SK-N-SH treated with all-trans-retinoic acid at 6 μM for 48 hours (cell line): ENCODE results near the gene HOXA13.

Experiments used
- ATAC-seq: fragments of 200-7000 bp; cut with Tn5 transposase; 3 replicates; pipeline ENCODE4 v1.9.1; 2020; ENCODE audit warnings: mild to moderate bottlenecking, moderate library complexity
- ARNTL ChIP-seq: fragments of 450-650 bp; formaldehyde crosslinking; IDR thresholded peaks from 2 replicates; pipeline ENCODE4 v1.5.0; 2020; ENCODE audit warnings: low read depth, mild to moderate bottlenecking, moderate library complexity, borderline replicate concordance
- BACH2 ChIP-seq: fragments of 250-450 bp; sonication (Bioruptor Pico); IDR thresholded peaks from 2 replicates; pipeline ENCODE4 v1.9.0; 2021; ENCODE audit warnings: mild to moderate bottlenecking, borderline replicate concordance
- CREB5 ChIP-seq: fragments of 250-450 bp; sonication (Bioruptor Pico); IDR thresholded peaks from 2 replicates; pipeline ENCODE4 v1.5.1; 2020; ENCODE audit warnings: low read depth, mild to moderate bottlenecking, moderate library complexity
- CSDC2 ChIP-seq: fragments of 250-450 bp; sonication (Bioruptor Pico); IDR thresholded peaks from 2 replicates; pipeline ENCODE4 v1.5.0; 2020; ENCODE audit warnings: mild to moderate bottlenecking, moderate library complexity
- CSRNP3 ChIP-seq: fragments of 250-450 bp; sonication (Bioruptor Pico); IDR thresholded peaks from 2 replicates; pipeline ENCODE4 v1.5.1; 2021; ENCODE audit warnings: mild to moderate bottlenecking, moderate library complexity
- ESRRG ChIP-seq: fragments of 250-450 bp; sonication (Bioruptor Pico); IDR thresholded peaks from 2 replicates; pipeline ENCODE4 v1.6.1; 2021; ENCODE audit warnings: mild to moderate bottlenecking
- GLIS3 ChIP-seq: fragments of 250-450 bp; sonication (Bioruptor Pico); IDR thresholded peaks from 2 replicates; pipeline ENCODE4 v1.5.0; 2020; ENCODE audit warnings: mild to moderate bottlenecking, moderate library complexity
- ISL1 ChIP-seq: fragments of 250-450 bp; sonication (Bioruptor Pico); IDR thresholded peaks from 2 replicates; pipeline ENCODE4 v2.1.2; 2022; ENCODE audit warnings: mild to moderate bottlenecking, moderate library complexity
- OSR1 ChIP-seq: fragments of 250-450 bp; sonication (Bioruptor Pico); IDR thresholded peaks from 2 replicates; pipeline ENCODE4 v1.8.0; 2022; ENCODE audit warnings: moderate library complexity, mild to moderate bottlenecking, inconsistent platforms
- PATZ1 ChIP-seq: fragments of 250-450 bp; sonication (Bioruptor Pico); IDR thresholded peaks from 2 replicates; pipeline ENCODE4 v1.8.0; 2020; ENCODE audit warnings: mild to moderate bottlenecking, moderate library complexity, borderline replicate concordance
- PPARA ChIP-seq: fragments of 250-450 bp; sonication (Bioruptor Pico); IDR thresholded peaks from 2 replicates; pipeline ENCODE4 v1.5.0; 2020; ENCODE audit warnings: mild to moderate bottlenecking, borderline replicate concordance
- RARB ChIP-seq: fragments of 250-450 bp; sonication (Bioruptor Pico); IDR thresholded peaks from 2 replicates; pipeline ENCODE4 v1.8.0; 2021; ENCODE audit warnings: mild to moderate bottlenecking, moderate library complexity
- SNAI2 ChIP-seq: fragments of 250-450 bp; sonication (Bioruptor Pico); IDR thresholded peaks from 2 replicates; pipeline ENCODE4 v1.5.0; 2020; ENCODE audit warnings: mild to moderate bottlenecking, moderate library complexity
- TCF4 ChIP-seq: fragments of 250-450 bp; sonication (Bioruptor Pico); IDR thresholded peaks from 2 replicates; pipeline ENCODE4 v1.8.0; 2021; ENCODE audit warnings: mild to moderate bottlenecking, moderate library complexity, borderline replicate concordance
- TOX ChIP-seq: fragments of 250-450 bp; sonication (Bioruptor Pico); IDR thresholded peaks from 2 replicates; pipeline ENCODE4 v1.8.0; 2021; ENCODE audit warnings: mild to moderate bottlenecking, moderate library complexity, borderline replicate concordance
- TSHZ2 ChIP-seq: fragments of 250-450 bp; sonication (Bioruptor Pico); IDR thresholded peaks from 2 replicates; pipeline ENCODE4 v1.5.0; 2020; ENCODE audit warnings: mild to moderate bottlenecking, moderate library complexity
- ZC3H10 ChIP-seq: fragments of 250-450 bp; sonication (Bioruptor Pico); IDR thresholded peaks from 2 replicates; pipeline ENCODE4 v1.5.1; 2021; ENCODE audit warnings: mild to moderate bottlenecking, moderate library complexity
- ZFP3 ChIP-seq: fragments of 250-450 bp; sonication (Bioruptor Pico); IDR thresholded peaks from 2 replicates; pipeline ENCODE4 v1.5.0; 2020; ENCODE audit warnings: mild to moderate bottlenecking, moderate library complexity
- ZFP30 ChIP-seq: fragments of 450-650 bp; formaldehyde crosslinking; IDR thresholded peaks from 2 replicates; pipeline ENCODE4 v1.5.0; 2022; ENCODE audit warnings: mild to moderate bottlenecking, moderate library complexity
- ZNF565 ChIP-seq: fragments of 450-650 bp; formaldehyde crosslinking; conservative IDR thresholded peaks from 2 replicates; pipeline ENCODE4 v1.5.0; 2020; ENCODE audit warnings: low read depth, mild to moderate bottlenecking, moderate library complexity
- ZNF70 ChIP-seq: fragments of 450-650 bp; formaldehyde crosslinking; IDR thresholded peaks from 2 replicates; pipeline ENCODE4 v1.5.0; 2020; ENCODE audit warnings: mild to moderate bottlenecking, moderate library complexity
- ZNF8 ChIP-seq: fragments of 450-650 bp; formaldehyde crosslinking; IDR thresholded peaks from 2 replicates; pipeline ENCODE4 v1.5.0; 2020; ENCODE audit warnings: mild to moderate bottlenecking, moderate library complexity
- TF ChIP-seq, protein P1 (sequence below): fragments of 250-450 bp; sonication (Bioruptor Pico); IDR thresholded peaks from 2 replicates; pipeline ENCODE4 v1.8.0; 2021; ENCODE audit warnings: low read depth, mild to moderate bottlenecking, moderate library complexity, borderline replicate concordance

HOXA13 gene

DNA sequence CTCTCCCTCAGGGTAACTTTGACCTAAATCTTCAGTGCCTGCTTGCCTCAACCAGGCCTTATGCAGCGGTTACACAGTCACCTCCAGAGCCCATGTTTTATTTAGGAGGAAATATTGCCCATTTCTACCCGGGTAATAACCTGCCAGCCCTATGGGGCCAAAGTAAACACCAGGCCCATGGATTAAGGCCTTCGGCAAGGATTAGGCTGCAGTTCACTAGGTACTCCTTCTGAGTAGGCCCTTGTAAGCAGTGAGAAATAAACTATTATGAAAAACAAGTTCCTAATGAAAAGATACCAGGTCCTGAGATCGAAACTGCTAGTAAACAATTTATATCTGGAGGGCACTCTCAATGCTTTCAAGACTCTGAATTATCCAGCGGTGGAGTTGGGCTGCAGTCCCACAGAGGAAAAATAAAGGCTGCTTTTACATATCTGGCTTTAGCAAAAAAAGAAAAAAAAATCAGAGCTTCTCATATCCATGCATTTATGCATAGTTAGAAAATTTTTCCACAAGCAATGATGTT is 22.0 kb downstream of the HOXA13 start:
- no peak for ATAC-seq
- no peak for TF ChIP-seq PATZ1 (CRISPR knock-in tag)
- no peak for TF ChIP-seq GLIS3
- no peak for TF ChIP-seq TCF4 (CRISPR knock-in tag)
- no peak for TF ChIP-seq ZFP3 (CRISPR knock-in tag)
- TF ChIP-seq ZC3H10 (CRISPR knock-in tag) = no peak
- TF ChIP-seq PPARA = no peak
- TF ChIP-seq OSR1 (CRISPR knock-in tag) = no peak
- no peak for TF ChIP-seq CREB5 (CRISPR knock-in tag)
- TF ChIP-seq ZNF8 (CRISPR knock-in tag) = no peak
- TF ChIP-seq ZNF70 (CRISPR knock-in tag) = no peak
- no peak for TF ChIP-seq ARNTL (CRISPR knock-in tag)
- TF ChIP-seq ISL1 (CRISPR knock-in tag) = no peak
- no peak for TF ChIP-seq TSHZ2 (CRISPR knock-in tag)
- no peak for TF ChIP-seq RARB (CRISPR knock-in tag)
- no peak for TF ChIP-seq ESRRG (CRISPR knock-in tag)
- TF ChIP-seq SNAI2 (CRISPR knock-in tag) = no peak
- TF ChIP-seq, protein P1, sequence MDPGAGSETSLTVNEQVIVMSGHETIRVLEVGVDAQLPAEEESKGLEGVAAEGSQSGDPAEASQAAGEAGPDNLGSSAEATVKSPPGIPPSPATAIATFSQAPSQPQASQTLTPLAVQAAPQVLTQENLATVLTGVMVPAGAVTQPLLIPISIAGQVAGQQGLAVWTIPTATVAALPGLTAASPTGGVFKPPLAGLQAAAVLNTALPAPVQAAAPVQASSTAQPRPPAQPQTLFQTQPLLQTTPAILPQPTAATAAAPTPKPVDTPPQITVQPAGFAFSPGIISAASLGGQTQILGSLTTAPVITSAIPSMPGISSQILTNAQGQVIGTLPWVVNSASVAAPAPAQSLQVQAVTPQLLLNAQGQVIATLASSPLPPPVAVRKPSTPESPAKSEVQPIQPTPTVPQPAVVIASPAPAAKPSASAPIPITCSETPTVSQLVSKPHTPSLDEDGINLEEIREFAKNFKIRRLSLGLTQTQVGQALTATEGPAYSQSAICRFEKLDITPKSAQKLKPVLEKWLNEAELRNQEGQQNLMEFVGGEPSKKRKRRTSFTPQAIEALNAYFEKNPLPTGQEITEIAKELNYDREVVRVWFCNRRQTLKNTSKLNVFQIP (CRISPR knock-in tag) = no peak
- no peak for TF ChIP-seq CSDC2 (CRISPR knock-in tag)

DNA sequence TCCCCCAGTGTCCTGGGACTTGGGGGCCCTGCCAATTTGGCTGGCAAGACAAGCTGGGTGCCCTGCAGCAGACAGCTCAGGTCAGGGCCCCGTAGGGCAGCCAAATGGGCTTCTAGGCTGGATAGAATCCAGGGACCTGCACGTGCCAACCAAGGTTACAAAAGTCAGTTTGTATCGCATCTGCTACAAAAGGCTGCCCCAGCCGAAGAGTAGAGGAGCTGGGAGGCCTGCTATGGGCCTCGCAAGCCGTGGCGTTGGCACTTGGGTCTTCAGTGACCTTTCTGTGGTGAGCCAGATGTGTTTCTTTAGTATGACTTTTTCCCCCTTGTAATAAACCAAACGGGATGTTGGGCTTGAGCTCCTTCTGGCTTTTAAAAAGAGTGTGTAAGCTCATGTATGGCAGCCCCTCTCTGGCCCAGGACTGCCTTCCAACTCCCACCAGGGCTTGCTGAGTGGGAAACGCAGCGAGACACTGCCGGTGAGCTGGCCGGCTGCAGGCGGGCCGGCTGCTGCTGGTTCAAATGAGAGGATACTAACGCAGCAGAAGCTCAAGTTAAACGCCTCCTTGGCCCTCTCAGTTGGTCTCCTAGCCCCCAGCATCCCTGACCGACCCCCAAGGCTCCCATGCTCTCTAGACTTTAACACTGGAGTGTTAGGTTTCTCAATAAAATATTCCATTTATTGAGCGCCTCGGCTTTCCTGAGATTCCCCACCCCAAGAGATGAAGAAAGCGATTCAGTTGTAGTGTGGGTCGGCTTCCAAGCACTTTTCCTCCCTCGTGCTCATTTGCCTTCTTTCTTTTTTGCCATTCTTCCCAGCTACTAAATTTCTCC is 22.7 kb downstream of the HOXA13 start:
- no peak for ATAC-seq
- TF ChIP-seq ARNTL (CRISPR knock-in tag) (no peak), GLIS3 (no peak), PPARA (no peak), BACH2 (CRISPR knock-in tag) (no peak), CREB5 (CRISPR knock-in tag) (no peak), TOX (CRISPR knock-in tag) (no peak), CSDC2 (CRISPR knock-in tag) (no peak), ISL1 (CRISPR knock-in tag) (no peak)

DNA sequence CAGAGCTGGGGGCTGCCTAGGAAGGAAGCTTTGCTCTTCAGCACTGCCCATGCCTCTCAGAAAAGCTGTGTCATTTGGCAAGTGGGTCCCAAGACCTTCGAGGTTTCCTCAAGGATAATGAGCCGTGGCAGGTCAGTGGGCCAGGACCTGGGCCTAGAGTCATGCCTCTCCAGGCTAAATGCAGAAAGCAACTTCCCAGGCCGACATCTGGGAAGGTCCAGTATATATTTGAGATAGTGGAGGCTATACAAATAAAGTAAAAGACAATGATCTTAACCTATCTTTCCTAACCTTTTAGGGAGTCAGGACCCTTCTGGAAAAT is 23.4 kb downstream of the HOXA13 start:
- no peak for TF ChIP-seq TCF4 (CRISPR knock-in tag)
- no peak for TF ChIP-seq ZNF565 (CRISPR knock-in tag)
- no peak for TF ChIP-seq OSR1 (CRISPR knock-in tag)
- no peak for TF ChIP-seq ZFP30 (CRISPR knock-in tag)
- TF ChIP-seq, protein P1 (CRISPR knock-in tag) = no peak
- no peak for TF ChIP-seq SNAI2 (CRISPR knock-in tag)
- TF ChIP-seq CSRNP3 (CRISPR knock-in tag) = no peak
- no peak for TF ChIP-seq ZFP3 (CRISPR knock-in tag)
- no peak for ATAC-seq
